K562 (cell line): ENCODE results near the gene GNAS-AS1. TPM values are rescaled to one million over a fixed set of nuclear protein-coding genes. Genes with fewer than 3 reads are reported as not detected.

ENCODE experiments used
- ATAC-seq: fragments of 200-7000 bp; cut with Tn5 transposase; 3 replicates; pipeline ENCODE4 v1.9.1; 2020; ENCODE audit warnings: moderate library complexity
- BruUV-seq: library from RNA; stranded (reverse); fragments of 400-500 nt; replicated peaks from 2 replicates; lab custom pipeline; 2021; lab: Mats Ljungman, UMichigan
- CTCF ChIA-PET: fragments of 300-600 bp; formaldehyde crosslinking; extraction: SDS; loops from one replicate; lab custom pipeline; 2021; ENCODE audit warnings: low intra/inter-chr PET ratio; lab: Yijun Ruan, JAX
- POLR2A ChIA-PET: fragments of 300-600, 350-650 bp; sonication (Branson Sonifier 250); formaldehyde crosslinking; extraction: SDS; loops from one replicate; lab custom pipeline; 2021; ENCODE audit warnings: antibody characterized with exemption, inconsistent platforms; lab: Yijun Ruan, JAX
- DNase-seq, 4 experiments: peaks; one replicate each; pipeline versions ENCODE4 v3.0.0 to v3.0.0-alpha.2; 2011 to 2018; ENCODE audit warnings: low spot score in 3 of 4, mixed read lengths in 3 of 4; ENCODE audit errors: extremely low read depth in 1 of 4
- FAIRE-seq: peaks from 2 replicates; lab custom pipeline; 2011; peaks lifted over from hg19 to GRCh38; lab: Jason Lieb, UNC
- H2AFZ ChIP-seq: 2 replicates; pipeline ENCODE4 v1.6.0; 2011; ENCODE audit warnings: low read depth, low read length, control low read depth, inconsistent platforms
- H3K27ac ChIP-seq: fragments of 200-600 bp; 3 replicates; pipeline ENCODE4 v1.8.0; 2011; ENCODE audit warnings: low read depth, mild to moderate bottlenecking, control low read depth, inconsistent platforms, low read length, moderate library complexity, mixed read lengths; ENCODE audit errors: extremely low read depth
- H3K27me3 ChIP-seq, 2 experiments: fragments of 300-600 bp in 1 of 2; 2 replicates in 1 of 2; 3 replicates in 1 of 2; pipeline versions ENCODE4 v1.6.0 to v1.8.0; 2011; ENCODE audit warnings: inconsistent platforms in 2 of 2, low read length in 2 of 2, mild to moderate bottlenecking in 1 of 2, mixed read lengths in 1 of 2, moderate library complexity in 1 of 2; ENCODE audit not compliant: control insufficient read depth in 2 of 2, insufficient read depth in 2 of 2
- H3K36me3 ChIP-seq: fragments of 300-600 bp; 3 replicates; pipeline ENCODE4 v1.8.0; 2011; ENCODE audit warnings: mild to moderate bottlenecking, low read length, inconsistent platforms; ENCODE audit not compliant: control insufficient read depth, insufficient read depth
- H3K4me1 ChIP-seq, 2 experiments: fragments of 200-600 bp in 1 of 2; replicated peaks in 1 of 2; 2 replicates in 1 of 2; 3 replicates in 1 of 2; pipeline versions ENCODE4 v1.5.1 to v1.8.0; 2011; ENCODE audit warnings: inconsistent platforms in 2 of 2, low read length in 2 of 2, mild to moderate bottlenecking in 1 of 2, mixed read lengths in 1 of 2, moderate library complexity in 1 of 2; ENCODE audit not compliant: control insufficient read depth in 2 of 2, insufficient read depth in 2 of 2
- H3K4me2 ChIP-seq: 2 replicates; pipeline ENCODE4 v1.6.1; 2011; ENCODE audit warnings: low read length, control low read depth, inconsistent platforms, mixed read lengths; ENCODE audit not compliant: insufficient read depth
- H3K4me3 ChIP-seq: fragments of 200-600 bp; sonication (generic), shearing (Covaris generic); 2 replicates; pipeline ENCODE4 v1.5.1; 2016; ENCODE audit warnings: control low read depth, inconsistent platforms
- H3K79me2 ChIP-seq: fragments of 200-600 bp; 3 replicates; pipeline ENCODE4 v1.8.0; 2011; ENCODE audit warnings: low read length, inconsistent platforms; ENCODE audit not compliant: control insufficient read depth, insufficient read depth
- H3K9ac ChIP-seq, 2 experiments: 2 replicates each; pipeline versions ENCODE4 v1.6.0 to v1.6.1; 2011; ENCODE audit warnings: low read depth in 2 of 2, low read length in 2 of 2, control low read depth in 1 of 2, inconsistent platforms in 1 of 2, mild to moderate bottlenecking in 1 of 2, mixed read lengths in 1 of 2; ENCODE audit not compliant: insufficient read depth in 1 of 2
- H3K9me1 ChIP-seq: one replicate; pipeline ENCODE4 v1.6.0; 2011; ENCODE audit warnings: inconsistent platforms, mild to moderate bottlenecking, low read length, moderate library complexity; ENCODE audit not compliant: control insufficient read depth, insufficient read depth
- H3K9me3 ChIP-seq: replicated peaks from 2 replicates; pipeline ENCODE4 v1.5.1; 2011; ENCODE audit warnings: low read depth, low read length, inconsistent platforms; ENCODE audit not compliant: control insufficient read depth, insufficient read depth
- H4K20me1 ChIP-seq: replicated peaks from 2 replicates; pipeline ENCODE4 v1.6.1; 2011; ENCODE audit warnings: low read length, inconsistent platforms, mixed read lengths; ENCODE audit not compliant: control insufficient read depth, insufficient read depth
- BMI1 ChIP-seq: fragments of 150-350 bp; IDR thresholded peaks from 2 replicates; pipeline ENCODE4 v1.6.1; 2014; ENCODE audit warnings: low read length
- CSDE1 ChIP-seq, 2 experiments: fragments of 450-650 bp; IDR thresholded peaks; 2 replicates each; pipeline ENCODE4 v1.6.1; 2016; ENCODE audit warnings: mild to moderate bottlenecking in 1 of 2
- MEF2A ChIP-seq: IDR thresholded peaks from 2 replicates; pipeline ENCODE4 v1.6.1; 2011; ENCODE audit warnings: low read depth, mild to moderate bottlenecking, low read length, moderate library complexity; ENCODE audit not compliant: control insufficient read depth
- NCOR1 ChIP-seq: fragments of 450-650 bp; IDR thresholded peaks from 2 replicates; pipeline ENCODE4 v1.6.1; 2016; ENCODE audit warnings: mild to moderate bottlenecking, moderate library complexity
- NR2F6 ChIP-seq: fragments of 450-650 bp; formaldehyde crosslinking; IDR thresholded peaks from 2 replicates; pipeline ENCODE4 v1.4.0; 2020; ENCODE audit warnings: mild to moderate bottlenecking
- NUFIP1 ChIP-seq: fragments of 450-650 bp; IDR thresholded peaks from 2 replicates; pipeline ENCODE4 v1.6.1; 2018; ENCODE audit not compliant: partially characterized antibody
- OTX1 ChIP-seq: fragments of 450-650 bp; formaldehyde crosslinking; IDR thresholded peaks from 2 replicates; pipeline ENCODE4 v1.4.0; 2022; ENCODE audit warnings: mild to moderate bottlenecking
- SAP30 ChIP-seq: fragments of 200-600 bp; sonication (generic); IDR thresholded peaks from 2 replicates; pipeline ENCODE4 v1.6.1; 2012; ENCODE audit warnings: borderline replicate concordance, low read depth, mild to moderate bottlenecking, moderate library complexity, low read length, control low read depth, inconsistent platforms; ENCODE audit not compliant: insufficient read depth, poor library complexity, severe bottlenecking
- ZNF146 ChIP-seq: IDR thresholded peaks from one replicate; pipeline ENCODE4 v1.6.1; 2018; ENCODE audit warnings: missing compliant biosample characterization; ENCODE audit not compliant: unreplicated experiment
- ZNF239 ChIP-seq: fragments of 250-450 bp; sonication (Bioruptor Pico); IDR thresholded peaks from 2 replicates; pipeline ENCODE4 v1.4.0; 2020; ENCODE audit warnings: mild to moderate bottlenecking
- ZNF512 ChIP-seq: IDR thresholded peaks from 2 replicates; pipeline ENCODE4 v1.6.1; 2016; ENCODE audit warnings: missing genetic modification characterization, missing compliant biosample characterization
- ZNF668 ChIP-seq: fragments of 250-450 bp; sonication (Bioruptor Pico); IDR thresholded peaks from 2 replicates; pipeline ENCODE4 v1.8.0; 2022; ENCODE audit warnings: mild to moderate bottlenecking, inconsistent platforms
- ZNF699 ChIP-seq: fragments of 250-450 bp; sonication (Bioruptor Pico); IDR thresholded peaks from 2 replicates; pipeline ENCODE4 v1.8.0; 2021; ENCODE audit warnings: mild to moderate bottlenecking, moderate library complexity; ENCODE audit not compliant: insufficient replicate concordance
- ZNF740 ChIP-seq, 3 experiments: fragments of 200-800 bp in 1 of 3; sonication (Bioruptor generic) in 1 of 3; sonication (generic) in 1 of 3; formaldehyde crosslinking in 1 of 3; IDR thresholded peaks; 2 replicates each; pipeline versions ENCODE4 v1.6.1 to v1.8.0; 2016 to 2022; ENCODE audit warnings: mild to moderate bottlenecking in 2 of 3, missing compliant biosample characterization in 2 of 3, missing genetic modification characterization in 2 of 3, missing genetic modification reagents in 1 of 3
- WGBS: fragments of 100-300 bp; shearing (Covaris generic); methylation state at CpG from one replicate; pipeline ENCODE4 v1.1.6; 2016; ENCODE audit warnings: low coverage, mixed read lengths; ENCODE audit not compliant: insufficient coverage; ENCODE audit errors: missing lambda C conversion rate; 5-methylcytosine and 5-hydroxymethylcytosine counted together
- in situ Hi-C: fragments of 300-500 bp; cut with MboI; formaldehyde crosslinking; loops from 4 replicates; pipeline ENCODE4 v1.15.0; 2018; ENCODE audit warnings: inconsistent platforms, mixed read lengths
- intact Hi-C: fragments of 100-400 bp; cut with micrococcal nuclease; formaldehyde crosslinking; loops from 2 replicates; pipeline ENCODE4 v1.14.2; 2022
- polyA plus RNA-seq, 8 experiments: library from polyadenylated mRNA; depleted of rRNA in 4 of 8; stranded (reverse) in 5 of 8; unstranded in 3 of 8; fragments of >200 nt; fragmentation: Nextera tagmentation in 2 of 8; fragmentation: Illumina TruSeq in 1 of 8; extraction: Ambion mirVana in 2 of 8; extraction: Trizol in 1 of 8; gene quantifications; 2 replicates each; pipeline versions ENCODE4 v1.2.1 to v1.2.3, GENCODE V29; 2011 to 2014; ENCODE audit warnings: inconsistent platforms in 1 of 8, missing spikeins in 1 of 8
- total RNA-seq, 7 experiments: library from RNA; depleted of rRNA in 6 of 7; stranded (reverse); fragments of >200 nt in 6 of 7; fragmentation: Illumina TruSeq in 2 of 7; extraction: Trizol in 2 of 7; gene quantifications; 2 replicates each; pipeline versions ENCODE4 v1.2.1 to v1.2.3, GENCODE V29; 2011 to 2021; ENCODE audit warnings: low replicate concordance in 1 of 7

The GNAS-AS1 gene
- total and polyA plus RNA-seq, 9 of the 15 experiments (the other 6 are each of a cell fraction or from before 2014, with no cell fraction given) = 0.04 to 2.5 (median 0.25) TPM

- Histone ChIP-seq H3K4me3 (no peak overlapping the region), H2AFZ (no peak overlapping the region), H3K79me2 (no peaks in the 10 kb centered on the region), H3K9ac (no peak overlapping the region), H4K20me1 (0 out of 2 replicates have a peak, but pooled peaks cover 13% of the 10 kb centered on the region), H3K27me3 (peaks cover 33 to 88% of the 10 kb centered on the region in 2 experiments), H3K9me3 (no peaks in the 10 kb centered on the region), H3K4me1 (no peaks in the 10 kb centered on the region), H3K27ac (no peak overlapping the region), H3K4me2 (no peak overlapping the region), H3K36me3 (no peaks in the 10 kb centered on the region), H3K9me1 (no peaks in the 10 kb centered on the region)
- POLR2A ChIA-PET = interaction anchor here (0.8 kb wide), 1 partner anchor 11 kb away, joined by 4 read pairs; no protein-coding TSS in a partner anchor
- intact Hi-C loops (no loop called here), in situ Hi-C loops (loop anchor here (25.0 kb wide), 1 partner anchor 576 kb away; the partner anchor contains the start of gene ANKRD60)
- BruUV-seq = no TSS peak
- DNase-seq = no peak
- no peak for TF ChIP-seq ZNF699 (CRISPR knock-in tag)
- TF ChIP-seq OTX1 (CRISPR knock-in tag) = no peak
- no peak for TF ChIP-seq CSDE1 (IDR thresholded peaks at IDR 0.05)
- TF ChIP-seq SAP30 = no peak
- no peak for TF ChIP-seq NR2F6 (CRISPR knock-in tag)
- no peak for TF ChIP-seq NUFIP1
- TF ChIP-seq MEF2A = no peak
- no peak for TF ChIP-seq ZNF512
- no peak for TF ChIP-seq ZNF146 (CRISPR knock-in tag)
- TF ChIP-seq NCOR1 = no peak
- no peak for TF ChIP-seq ZNF740 (CRISPR knock-in tag; IDR thresholded peaks at IDR 0.05)
- no peak for TF ChIP-seq ZNF740 (tag; IDR thresholded peaks at IDR 0.05)
- TF ChIP-seq BMI1 = no peak
- TF ChIP-seq ZNF239 (CRISPR knock-in tag) = no peak
- TF ChIP-seq ZNF668 (CRISPR knock-in tag) = no peak
- CTCF ChIA-PET = no interaction called here
- no peak for FAIRE-seq
- 4% methylated on average over 8 of the region's 8 CpGs for WGBS
- ATAC-seq = no peak
These were observed 37.3 kb downstream of the GNAS-AS1 start for GRCh38 chr20:58813369-58813768.
